GM20431 (cell line): Measurements from ENCODE around the gene TEC.
"Not testable (repeated sequence)": the region's sequence is repeated elsewhere in the genome, so short reads cannot be mapped to it uniquely, and the experiment has no call there.

ENCODE experiments used
- in situ Hi-C: fragments of 300-500 bp; cut with MseI, MboI; formaldehyde crosslinking; loops from one replicate; pipeline ENCODE4 v1.15.0; 2020; ENCODE audit warnings: low sequenced_read_pairs; ENCODE audit not compliant: unreplicated experiment

TEC gene

DNA sequence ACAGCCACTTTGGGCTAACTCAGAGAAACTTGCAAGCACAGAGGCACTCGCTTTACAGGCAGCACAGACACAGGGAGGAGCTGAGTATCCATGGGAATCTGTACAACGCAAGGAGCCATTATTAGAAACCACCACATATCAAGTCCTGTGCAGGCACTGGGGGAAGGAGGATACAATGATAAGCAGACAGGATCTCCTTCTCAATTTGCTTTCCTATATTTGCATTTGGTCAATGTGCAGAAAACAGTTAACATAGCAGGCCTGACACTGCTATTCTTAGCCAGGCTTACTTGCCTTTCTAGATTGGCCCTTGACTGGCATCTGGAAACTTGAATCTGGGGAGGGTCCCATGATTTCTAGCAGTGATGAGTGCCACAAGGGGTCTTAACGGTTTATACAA is 65.8 kb downstream of the TEC start:
- in situ Hi-C loops, result no loop called here

DNA sequence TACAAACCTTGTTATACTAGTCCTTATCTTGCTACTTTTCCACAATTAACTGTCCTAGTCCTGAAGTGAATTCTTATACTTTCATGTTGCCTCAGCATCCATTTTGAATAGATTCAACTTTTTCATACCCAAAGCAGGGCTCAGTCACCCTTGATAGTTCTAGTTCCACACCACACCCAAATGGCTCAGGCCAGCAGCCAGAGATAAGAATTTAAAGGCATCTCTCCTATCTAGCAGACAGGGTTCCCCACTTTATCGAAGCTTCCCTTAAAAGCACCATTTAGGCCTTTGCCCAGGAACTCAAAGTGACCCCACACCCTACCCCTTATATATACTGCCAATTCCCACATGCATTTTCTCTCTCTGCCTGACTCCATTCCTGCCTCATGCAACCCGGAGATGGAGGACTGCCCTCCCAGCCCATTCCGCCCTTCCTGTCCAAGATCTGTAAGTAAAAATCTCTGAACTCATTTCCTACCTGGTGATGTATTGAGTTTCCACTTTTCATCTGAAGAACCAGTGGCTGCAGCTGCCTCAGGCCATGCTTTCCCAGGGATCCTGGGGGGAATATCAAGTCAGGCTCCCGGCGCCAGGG is 71.9 kb downstream of the TEC start:
- in situ Hi-C loops, result no loop called here

DNA sequence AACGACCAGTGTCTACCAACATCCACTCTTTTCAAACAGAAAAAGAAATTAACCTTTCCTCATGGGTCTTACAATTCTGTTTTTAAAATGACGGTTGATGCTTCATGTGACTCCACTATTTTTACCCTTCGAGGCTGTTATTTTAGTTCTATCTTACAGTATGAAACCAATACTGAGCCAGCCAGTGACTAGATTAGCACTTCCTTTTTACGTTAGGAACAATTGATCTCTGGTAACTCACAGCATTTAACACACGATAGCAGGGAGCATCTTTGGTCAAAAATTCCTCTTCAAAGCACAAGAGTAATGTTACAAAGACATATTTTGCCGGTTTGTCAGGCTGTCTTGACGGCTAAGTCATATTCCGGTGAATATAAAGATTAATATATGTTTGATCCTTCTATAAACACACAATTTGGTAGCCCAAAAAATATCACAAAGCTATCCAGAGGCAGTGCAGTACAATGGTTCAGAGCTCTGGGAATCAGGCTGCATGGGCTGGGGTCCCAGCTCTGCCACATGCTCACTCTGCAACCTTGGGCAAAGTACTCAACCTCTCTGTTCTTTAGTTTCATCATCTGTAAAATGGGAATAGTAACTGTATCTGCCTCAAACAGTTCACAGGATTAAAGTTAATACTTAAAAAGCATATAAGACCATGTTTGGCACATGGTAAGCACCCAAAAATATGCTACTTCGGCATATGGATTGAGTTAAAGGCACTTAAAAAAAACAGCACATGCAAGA is 72.7 kb downstream of the TEC start:
- in situ Hi-C loops, result no loop called here

DNA sequence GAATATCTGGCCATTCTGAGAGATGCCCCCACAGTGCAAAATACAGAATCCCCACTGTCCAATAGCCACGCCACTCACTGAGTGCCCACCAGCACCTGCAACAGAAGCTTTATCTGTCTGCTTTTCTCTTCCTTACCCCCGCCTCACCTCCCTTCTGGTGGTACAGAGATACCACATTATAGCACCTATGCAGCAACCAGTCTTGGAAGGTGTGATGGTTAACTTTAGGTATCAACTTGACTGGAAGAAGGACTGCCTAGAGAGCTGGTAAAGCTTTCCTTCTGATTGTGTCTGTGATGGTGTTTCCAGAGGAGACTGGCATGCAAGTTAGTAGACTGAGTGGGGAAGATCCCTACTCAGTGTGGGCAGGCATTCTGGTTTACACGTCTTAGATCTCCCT is 73.8 kb downstream of the TEC start:
- in situ Hi-C loops, result no loop called here

DNA sequence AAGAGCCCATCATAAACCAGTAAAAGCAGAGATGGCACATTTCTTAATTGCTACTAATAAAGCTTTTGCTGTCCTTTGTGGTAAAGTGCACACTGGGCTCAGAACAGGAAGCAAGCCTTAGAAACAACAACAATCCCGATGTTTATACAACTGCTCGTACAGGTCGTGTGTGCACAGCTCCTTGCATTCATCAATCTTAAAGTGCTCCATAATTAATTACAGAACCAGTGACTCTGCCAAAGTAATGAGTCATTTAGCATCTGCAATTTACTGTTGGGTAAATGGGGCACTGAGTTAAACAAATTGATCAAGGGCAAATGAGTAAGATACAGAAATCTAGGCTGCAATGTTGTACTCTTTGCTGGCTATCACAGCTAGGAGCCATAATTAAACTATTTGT is 74.3 kb downstream of the TEC start:
- in situ Hi-C loops, result no loop called here

DNA sequence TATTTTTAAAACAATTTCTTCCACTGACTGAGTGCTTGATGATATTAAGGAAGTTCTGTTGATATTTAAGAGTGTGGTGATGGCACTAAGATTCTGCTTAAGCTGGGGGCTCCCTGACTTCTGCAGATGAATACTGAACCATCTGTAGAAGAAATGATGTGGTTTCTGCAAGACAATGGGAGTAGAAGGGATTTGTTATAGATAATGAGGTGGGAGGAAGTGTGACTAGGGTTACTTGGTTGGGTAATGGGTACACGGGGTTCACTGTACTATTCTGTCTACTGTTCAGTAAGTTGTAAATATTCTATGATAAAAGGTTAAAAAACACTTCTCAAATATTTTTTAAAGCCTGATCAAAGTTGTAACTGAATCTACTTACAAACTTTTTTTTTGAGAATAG is 74.7 kb downstream of the TEC start:
- in situ Hi-C loops, result no loop called here

DNA sequence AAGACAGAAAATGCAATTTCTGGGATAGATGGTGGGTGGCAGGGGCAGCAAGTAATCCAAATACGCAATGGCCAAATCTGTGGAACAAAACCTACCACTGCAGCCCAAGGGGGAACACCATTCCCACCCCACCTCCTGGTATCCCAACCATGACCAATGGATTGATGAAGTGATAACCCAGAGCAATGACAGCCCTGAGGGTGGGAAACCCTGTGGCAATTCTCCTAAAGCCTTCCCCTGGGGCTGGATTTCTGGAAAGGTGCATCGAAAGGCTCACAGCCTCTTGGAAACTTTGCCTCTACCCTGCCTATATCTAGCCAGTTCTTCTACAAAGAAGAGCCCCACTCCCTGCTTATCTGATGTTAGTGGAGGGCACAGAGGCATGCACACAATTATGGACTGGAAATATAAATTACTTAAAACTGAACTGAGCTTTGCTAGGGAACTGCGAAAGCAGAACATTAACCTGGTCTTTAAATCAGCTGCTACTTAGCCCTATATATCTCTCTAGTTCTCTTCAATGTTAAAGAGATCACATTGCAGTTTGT is 75.6 kb downstream of the TEC start:
- in situ Hi-C loops, result no loop called here

DNA sequence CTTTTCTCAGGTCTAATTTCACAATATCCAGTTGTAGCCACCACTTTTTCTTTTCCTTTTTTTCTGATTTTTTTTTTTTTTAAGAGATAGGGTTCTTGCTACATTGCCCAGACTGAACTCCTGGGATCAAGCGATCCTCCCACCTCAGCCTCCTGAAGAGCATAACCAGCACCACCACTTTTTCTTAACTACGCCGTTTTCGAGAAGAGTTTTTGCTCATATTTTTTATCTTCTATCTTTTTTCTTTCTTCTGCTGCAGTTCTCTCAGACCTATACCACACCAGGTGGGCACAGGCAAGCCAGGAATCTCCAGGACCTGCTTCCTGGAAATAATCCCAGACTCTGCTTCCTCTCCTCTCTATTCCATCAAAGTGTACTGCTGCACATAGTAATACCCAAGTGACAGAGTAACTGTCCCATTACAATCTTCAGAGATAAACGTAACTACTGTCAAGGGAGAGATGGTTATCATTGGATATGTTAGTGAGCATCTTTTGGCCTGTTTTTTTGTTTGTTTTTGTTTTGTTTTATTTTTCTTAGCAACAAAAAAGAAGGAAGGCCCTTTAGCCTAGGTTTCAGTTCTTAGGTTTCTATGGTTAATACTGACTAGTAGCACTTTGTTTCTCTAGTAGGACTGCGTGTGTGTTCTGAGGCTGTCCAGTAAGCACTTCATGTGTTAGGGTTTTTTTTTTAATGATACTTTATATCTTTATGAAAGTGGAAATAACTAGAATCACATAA is 76.4 kb downstream of the TEC start:
- in situ Hi-C loops, result no loop called here

DNA sequence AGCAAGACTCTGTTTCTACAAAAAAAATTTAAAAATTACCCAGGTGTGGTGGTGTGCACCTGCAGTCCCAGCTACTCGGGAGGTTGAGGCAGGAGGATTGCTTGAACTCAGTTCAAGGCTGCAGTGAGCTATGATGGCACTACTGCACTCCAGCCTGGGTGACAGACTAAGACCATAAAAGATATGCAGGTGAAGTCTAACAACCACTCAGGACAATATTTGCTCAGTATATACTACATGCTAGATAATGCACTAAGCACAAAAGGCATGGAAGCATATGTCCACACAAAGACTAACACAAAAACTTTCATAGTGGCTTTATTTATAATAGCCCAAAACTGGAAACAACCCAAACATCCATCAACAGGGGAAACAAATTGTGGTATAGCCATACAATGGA is 77.9 kb downstream of the TEC start:
- in situ Hi-C loops, result no loop called here

DNA sequence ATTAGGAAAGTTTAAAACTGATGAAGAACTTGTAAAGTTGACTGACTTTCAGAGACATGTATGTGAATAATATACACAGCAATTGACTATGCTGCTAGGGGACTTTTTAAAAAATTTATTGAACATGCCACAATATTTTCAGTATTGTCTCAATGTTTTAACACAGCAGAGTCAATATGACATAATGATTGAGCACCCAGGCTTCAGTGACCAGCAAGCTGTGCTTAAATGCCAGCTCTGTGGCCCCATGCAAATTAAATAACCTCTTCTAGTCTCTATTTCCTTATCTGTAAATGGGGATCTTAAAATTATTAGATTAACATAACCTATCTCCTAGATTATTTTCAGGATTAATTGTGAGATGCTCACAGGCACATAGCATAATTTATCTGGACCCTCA is 78.8 kb downstream of the TEC start:
- in situ Hi-C loops, result no loop called here

DNA sequence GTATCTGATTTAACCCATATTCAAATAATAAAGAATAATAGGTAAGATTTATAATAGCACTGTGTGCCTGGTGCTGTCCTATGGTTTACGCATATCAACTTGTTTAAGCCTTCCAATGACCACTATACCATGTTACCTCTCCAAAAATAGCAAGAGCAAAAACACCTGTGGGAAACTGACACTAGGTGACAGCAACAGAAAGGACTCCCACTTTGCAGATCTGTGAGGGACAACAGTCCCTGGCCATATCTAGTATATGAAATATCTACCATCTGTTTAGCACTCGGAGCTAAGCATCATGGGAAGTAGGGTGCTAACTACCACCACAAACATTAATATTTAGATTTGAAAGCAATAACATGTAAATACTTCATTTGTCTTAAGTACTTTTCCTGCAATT is 79.9 kb downstream of the TEC start:
- in situ Hi-C loops, result no loop called here

DNA sequence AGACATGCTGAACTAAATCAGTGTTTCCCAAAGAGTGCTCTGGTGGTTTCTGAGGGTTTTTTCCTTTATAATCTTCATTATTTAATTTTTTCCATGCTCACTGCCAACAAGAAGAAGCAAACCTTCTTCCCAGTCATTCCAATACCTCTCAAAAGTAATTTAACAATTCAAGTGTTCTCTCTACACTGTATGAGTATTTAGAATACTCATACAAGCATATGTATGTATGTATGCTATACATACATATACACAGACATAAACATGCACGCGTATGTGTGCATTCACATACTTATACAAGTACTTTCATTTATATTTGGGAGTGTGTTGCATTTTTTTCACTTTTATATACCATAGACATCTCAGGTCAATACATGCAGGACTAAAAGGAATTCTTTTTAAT is 81.2 kb downstream of the TEC start:
- in situ Hi-C loops, result no loop called here

DNA sequence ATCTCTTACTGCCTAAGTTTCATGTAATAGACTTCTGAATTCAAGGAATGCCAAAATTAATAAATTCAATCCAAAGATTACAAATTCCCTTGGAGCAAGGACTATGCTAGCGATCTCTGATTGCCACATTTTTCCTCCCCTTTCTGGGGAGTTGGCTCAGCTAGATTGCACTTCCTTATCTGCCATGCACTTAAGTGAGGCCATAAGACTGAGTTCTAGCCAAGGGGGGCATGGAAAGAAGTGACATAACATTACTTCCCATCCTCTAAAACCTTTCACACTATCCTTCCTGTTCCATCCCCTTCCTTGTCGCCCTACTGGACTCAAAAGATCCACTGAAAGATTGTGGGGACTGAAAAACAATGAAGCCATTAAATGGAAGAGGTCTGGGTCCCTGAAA is 81.8 kb downstream of the TEC start:
- in situ Hi-C loops, result no loop called here

DNA sequence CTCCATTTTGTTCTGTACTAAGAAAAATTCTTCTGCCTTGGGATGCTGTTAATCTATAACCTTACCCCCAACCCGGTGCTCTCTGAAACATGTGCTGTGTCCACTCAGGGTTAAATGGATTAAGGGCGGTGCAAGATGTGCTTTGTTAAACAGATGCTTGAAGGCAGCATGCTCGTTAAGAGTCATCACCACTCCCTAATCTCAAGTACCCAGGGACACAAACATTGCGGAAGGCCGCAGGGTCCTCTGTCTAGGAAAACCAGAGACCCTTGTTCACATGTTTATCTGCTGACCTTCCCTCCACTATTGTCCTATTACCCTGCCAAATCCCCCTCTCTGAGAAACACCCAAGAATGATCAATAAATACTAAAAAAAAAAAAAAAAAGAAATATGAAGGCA is 82.6 kb downstream of the TEC start:
- in situ Hi-C loops, result not testable (repeated sequence)

DNA sequence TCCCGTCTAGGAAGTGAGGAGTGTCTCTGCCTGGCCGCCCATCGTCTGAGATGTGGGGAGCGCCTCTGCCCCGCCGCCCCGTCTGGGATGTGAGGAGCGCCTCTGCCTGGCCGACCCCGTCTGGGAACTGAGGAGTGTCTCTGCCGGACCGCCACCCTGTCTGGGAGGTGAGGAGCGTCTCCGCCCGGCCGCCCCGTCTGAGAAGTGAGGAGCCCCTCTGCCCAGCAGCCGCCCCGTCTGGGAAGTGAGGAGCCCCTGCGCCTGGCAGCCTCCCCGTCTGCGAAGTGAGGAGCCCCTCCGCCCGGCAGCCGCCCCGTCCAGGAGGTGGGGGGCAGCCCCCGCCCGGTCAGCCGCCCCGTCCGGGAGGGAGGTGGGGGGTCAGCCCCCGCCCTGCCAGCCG is 83.2 kb downstream of the TEC start:
- in situ Hi-C loops, result not testable (repeated sequence)

DNA sequence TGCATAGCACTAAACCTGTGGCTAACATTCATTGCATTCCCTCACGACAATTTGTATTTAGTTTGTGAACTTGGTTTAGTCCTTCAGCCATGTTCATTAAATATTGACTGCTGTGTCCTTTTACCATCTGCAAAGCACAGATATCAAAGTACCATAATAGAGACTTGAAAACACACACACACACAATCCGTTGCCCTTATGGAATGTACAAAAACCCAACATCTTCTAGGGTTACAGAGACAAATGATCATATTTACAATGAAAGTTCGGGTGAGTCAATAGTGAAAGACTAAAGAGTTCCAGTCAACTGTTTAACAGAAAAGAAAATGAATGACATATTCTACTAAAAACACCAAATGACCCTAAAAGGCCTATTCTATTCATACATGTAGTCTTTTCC is 84.8 kb downstream of the TEC start:
- in situ Hi-C loops, result no loop called here

DNA sequence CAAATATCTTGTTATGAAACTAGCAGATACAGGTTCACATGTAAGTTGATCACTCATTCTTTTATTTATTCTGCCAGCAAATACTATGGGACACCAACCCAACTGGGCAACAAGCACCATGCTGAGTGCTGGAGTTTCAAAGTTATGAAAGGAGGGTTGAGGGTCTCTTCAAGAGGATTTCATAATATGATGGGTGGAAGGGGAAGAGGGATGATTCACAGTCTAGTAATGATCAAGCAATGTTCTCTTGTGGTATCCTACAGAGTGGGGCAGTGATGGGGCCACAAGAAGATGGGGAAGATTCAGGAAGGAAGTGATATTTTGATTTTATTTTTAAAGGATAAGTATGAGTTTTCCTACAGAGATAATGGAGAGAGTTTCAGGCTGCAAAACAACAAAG is 89.4 kb downstream of the TEC start:
- in situ Hi-C loops, result no loop called here

DNA sequence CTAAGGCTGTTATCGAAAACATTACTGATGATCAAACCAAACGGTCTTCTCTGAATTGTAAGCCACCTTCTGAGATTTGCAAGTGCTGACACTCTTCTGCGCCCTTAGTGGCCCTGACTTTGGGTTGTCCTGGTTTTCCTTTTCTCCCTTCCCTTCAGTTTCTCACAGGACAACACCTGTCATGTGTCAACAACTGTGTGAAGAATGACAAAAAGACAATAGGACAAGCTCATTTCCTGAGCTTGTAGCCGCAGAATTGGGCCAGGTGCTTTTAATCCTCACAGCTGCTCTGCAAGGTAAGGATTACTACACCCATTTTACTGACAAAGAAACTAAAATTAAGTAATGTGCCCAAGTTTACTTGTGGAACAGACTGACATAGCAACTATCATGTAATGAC is 90.7 kb downstream of the TEC start:
- in situ Hi-C loops, result no loop called here

DNA sequence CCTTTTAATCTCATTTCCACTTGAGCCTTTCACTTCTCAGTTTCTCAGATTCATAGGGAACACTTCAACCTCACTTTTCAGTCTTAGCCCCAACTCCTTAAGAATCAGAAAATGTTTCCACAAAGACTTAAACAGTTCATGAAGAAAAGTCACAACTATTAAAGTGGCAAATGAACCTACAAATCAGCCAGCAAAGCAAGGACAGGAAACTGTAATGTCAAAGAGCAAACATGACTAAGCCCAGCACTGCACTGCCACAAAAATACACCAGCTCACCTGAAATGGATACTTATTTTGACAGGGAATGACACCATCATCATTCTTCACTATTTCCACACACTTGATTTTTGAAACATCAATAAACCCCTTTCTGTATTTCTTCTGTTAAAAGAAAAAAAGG is 93.8 kb downstream of the TEC start:
- in situ Hi-C loops, result no loop called here

DNA sequence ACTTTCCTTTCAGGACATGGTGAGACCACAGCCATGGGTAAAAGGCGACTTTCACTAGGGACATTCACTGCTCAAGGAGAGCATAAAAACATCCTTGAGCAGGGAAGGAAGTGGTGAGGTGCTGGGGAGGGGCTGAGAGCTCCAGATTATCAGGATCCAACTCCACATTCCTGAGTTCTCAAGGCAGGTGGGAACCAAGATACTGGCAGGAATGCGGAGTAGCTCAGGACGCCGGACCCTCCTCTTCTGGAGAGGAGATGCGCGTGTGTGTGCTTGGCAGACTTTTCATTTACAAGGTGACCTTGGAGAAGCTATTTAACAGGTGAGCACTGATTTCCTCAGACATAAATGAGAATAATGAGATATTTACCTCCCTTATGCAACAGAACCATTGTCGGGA is 94.3 kb downstream of the TEC start:
- in situ Hi-C loops, result no loop called here
